ENCODE measurements around the gene MUC4. TPM values are rescaled to one million over a fixed set of nuclear protein-coding genes. Genes with fewer than 3 reads are reported as not detected.

Gene MUC4
- total and polyA plus RNA-seq, 2 experiments from 2014 or later = 1.3 TPM

GRCh38 chr3:195758721-195759353, 52.9 kb downstream of the MUC4 start (continued):
- TF ChIP-seq ZNF462 (CRISPR knock-in tag; IDR thresholded peaks at IDR 0.05) (no peak), EZH2phosphoT487 (IDR thresholded peaks at IDR 0.05; ENCODE audit: unreplicated experiment) (no peak), JUNB (IDR thresholded peaks at IDR 0.05; ENCODE audit: unreplicated experiment) (no peak), EZH2 (IDR thresholded peaks at IDR 0.05; ENCODE audit: low read depth, unreplicated experiment) (no peak)

- DNase-seq (ENCODE audit: low spot score) (no peak), ATAC-seq (no peak)
- Histone ChIP-seq H3F3A (replicated peaks; ENCODE audit: low read depth) (no peaks in the 10 kb centered on the region), H3K4me2 (no peak overlapping the region), H3K36me3 (ENCODE audit: insufficient read depth) (no peaks in the 10 kb centered on the region), H3K9me2 (ENCODE audit: insufficient read depth) (no peaks in the 10 kb centered on the region), H3K27ac (ENCODE audit: low read depth) (no peak overlapping the region), H3K79me2 (replicated peaks; ENCODE audit: insufficient read depth) (no peaks in the 10 kb centered on the region), H3K4me1 (ENCODE audit: insufficient read depth) (no peaks in the 10 kb centered on the region), H3K27me3 (ENCODE audit: insufficient read depth) (no peaks in the 10 kb centered on the region), H3K4me3 (no peak overlapping the region), H2AFZ (0 out of 2 replicates have a peak overlapping the region, but pooled peaks have one; percentile 23), H4K20me1 (replicated peaks; ENCODE audit: insufficient read depth) (no peaks in the 10 kb centered on the region)
- Mint-ChIP-seq H3K9me3 (no peaks in the 10 kb centered on the region; the same call in 2 of the 3 replicates), H3K4me3 (no peak overlapping the region), H3K27ac (no peak overlapping the region), H3K27me3 (ENCODE audit: insufficient read depth, low read depth, poor library complexity) (peaks cover 7% of the 10 kb centered on the region), H3K4me1 (peaks cover 15% of the 10 kb centered on the region), H3K36me3 (ENCODE audit: low read depth) (no peaks in the 10 kb centered on the region)
- no peak for TF ChIP-seq ZNF331 (CRISPR knock-in tag; IDR thresholded peaks at IDR 0.05; ENCODE audit: low read depth)
- no peak for TF ChIP-seq ETS1 (IDR thresholded peaks at IDR 0.05)
- no peak for TF ChIP-seq JUNB (IDR thresholded peaks at IDR 0.05; ENCODE audit: unreplicated experiment)
- no peak for TF ChIP-seq ZNF114 (CRISPR knock-in tag; IDR thresholded peaks at IDR 0.05)
- no peak for TF ChIP-seq STAT1 (IDR thresholded peaks at IDR 0.05; ENCODE audit: unreplicated experiment)
- no peak for TF ChIP-seq CTCF (conservative IDR thresholded peaks at IDR 0.05; ENCODE audit: low read depth in 2 of 2)
- TF ChIP-seq REST (IDR thresholded peaks at IDR 0.05; ENCODE audit: unreplicated experiment) = no peak
- TF ChIP-seq POLR2AphosphoS5 (IDR thresholded peaks at IDR 0.05; ENCODE audit: low read depth) = no peak
Observed at GRCh38 chr3:195757827-195758226, 53.9 kb downstream of the MUC4 start.
